ENCODE results near the gene LAMTOR3. TPM values are rescaled to one million over a fixed set of nuclear protein-coding genes. Genes with fewer than 3 reads are reported as not detected.

Gene LAMTOR3
- total and polyA plus RNA-seq, 2 donors (not counting 1 experiment from before 2014, with no cell fraction given): 24.1 to 95.5 TPM

DNA sequence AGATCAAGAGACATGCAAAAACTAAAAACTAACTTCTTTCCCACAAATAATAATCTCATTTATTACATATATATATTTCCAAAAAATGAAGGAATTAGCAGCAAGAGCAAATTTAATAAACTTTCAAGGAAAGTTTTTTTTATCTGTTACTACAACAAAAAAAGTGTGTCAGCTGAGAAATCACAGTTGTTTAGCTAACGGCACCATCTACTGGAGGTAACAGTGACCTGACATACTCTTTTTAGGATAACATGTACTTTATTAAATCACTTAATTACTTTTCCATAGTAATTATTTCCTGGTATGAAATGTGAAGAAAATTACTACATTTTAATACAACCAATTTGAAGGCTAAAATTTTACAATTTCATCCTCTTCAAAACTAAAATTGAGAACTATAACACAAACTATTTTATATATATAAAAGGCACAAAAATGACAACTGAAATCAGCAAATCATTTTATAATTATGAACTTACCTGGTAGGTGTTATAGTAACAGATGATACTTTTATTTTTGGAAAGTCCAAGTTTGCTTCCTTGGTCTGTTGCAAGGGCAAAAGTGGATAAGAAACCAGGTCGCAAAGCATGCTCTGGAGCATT, 9.1 kb downstream of the LAMTOR3 start:
- no peak overlapping the region for H3K4me2 ChIP-seq (ENCODE audit: extremely low read depth, insufficient read depth, low read length)
- DNase-seq (ENCODE audit: low read depth in 2 of 2): peak; percentile 34 to 59
- no peaks in the 10 kb centered on the region for H4K20me1 ChIP-seq (ENCODE audit: control insufficient read depth, extremely low read depth, insufficient read depth, low read length)
- H3K79me2 ChIP-seq (ENCODE audit: control insufficient read depth, insufficient read depth, low read length): peaks cover 13% of the 10 kb centered on the region
- no peak for TF ChIP-seq EZH2 (IDR thresholded peaks at IDR 0.05; ENCODE audit: low read length, missing control alignments)
- TF ChIP-seq, protein P1, sequence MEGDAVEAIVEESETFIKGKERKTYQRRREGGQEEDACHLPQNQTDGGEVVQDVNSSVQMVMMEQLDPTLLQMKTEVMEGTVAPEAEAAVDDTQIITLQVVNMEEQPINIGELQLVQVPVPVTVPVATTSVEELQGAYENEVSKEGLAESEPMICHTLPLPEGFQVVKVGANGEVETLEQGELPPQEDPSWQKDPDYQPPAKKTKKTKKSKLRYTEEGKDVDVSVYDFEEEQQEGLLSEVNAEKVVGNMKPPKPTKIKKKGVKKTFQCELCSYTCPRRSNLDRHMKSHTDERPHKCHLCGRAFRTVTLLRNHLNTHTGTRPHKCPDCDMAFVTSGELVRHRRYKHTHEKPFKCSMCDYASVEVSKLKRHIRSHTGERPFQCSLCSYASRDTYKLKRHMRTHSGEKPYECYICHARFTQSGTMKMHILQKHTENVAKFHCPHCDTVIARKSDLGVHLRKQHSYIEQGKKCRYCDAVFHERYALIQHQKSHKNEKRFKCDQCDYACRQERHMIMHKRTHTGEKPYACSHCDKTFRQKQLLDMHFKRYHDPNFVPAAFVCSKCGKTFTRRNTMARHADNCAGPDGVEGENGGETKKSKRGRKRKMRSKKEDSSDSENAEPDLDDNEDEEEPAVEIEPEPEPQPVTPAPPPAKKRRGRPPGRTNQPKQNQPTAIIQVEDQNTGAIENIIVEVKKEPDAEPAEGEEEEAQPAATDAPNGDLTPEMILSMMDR (conservative IDR thresholded peaks at IDR 0.05 in 1 of 2, IDR thresholded peaks at IDR 0.05 in 1 of 2; ENCODE audit: low read depth in 1 of 2, low read length in 2 of 2): peak; percentile 41 to 42
- no peak overlapping the region for H3K27ac ChIP-seq (ENCODE audit: insufficient read depth, low read length)
- no peaks in the 10 kb centered on the region for H3K4me1 ChIP-seq (ENCODE audit: control insufficient read depth, extremely low read depth, insufficient read depth, low read length)
- no peaks in the 10 kb centered on the region for H3K27me3 ChIP-seq (ENCODE audit: control insufficient read depth, insufficient read depth, low read length)
- H3K36me3 ChIP-seq (ENCODE audit: control insufficient read depth, insufficient read depth, low read length): peaks cover 3% of the 10 kb centered on the region
- no peak overlapping the region for H3K9ac ChIP-seq (ENCODE audit: insufficient read depth, low read length)
- no peaks in the 10 kb centered on the region for H3K9me3 ChIP-seq (ENCODE audit: control insufficient read depth, insufficient read depth, low read depth, low read length)
- H3K4me3 ChIP-seq (replicated peaks in 1 of 4; ENCODE audit: control extremely low read depth in 1 of 4, insufficient read depth in 1 of 4, low read depth in 3 of 4, low read length in 4 of 4): no peak overlapping the region
- H2AFZ ChIP-seq (ENCODE audit: low read length): no peak overlapping the region

DNA sequence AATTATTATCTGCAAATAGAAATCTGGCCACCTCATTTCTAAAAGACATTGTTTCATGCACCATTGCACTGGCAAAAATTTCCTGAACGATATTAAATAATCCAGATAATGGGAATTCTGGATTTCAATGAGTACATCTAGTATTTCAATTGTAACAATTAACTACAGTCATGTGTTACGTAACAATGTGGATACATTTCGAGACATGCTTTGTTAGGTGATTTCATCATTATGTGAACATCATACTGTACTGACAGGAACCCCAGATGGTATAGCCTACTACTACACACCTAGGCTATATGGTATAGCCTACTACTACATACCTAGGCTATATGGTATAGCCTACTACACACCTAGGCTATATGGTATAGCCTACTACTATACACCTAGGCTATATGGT, 14.8 kb downstream of the LAMTOR3 start:
- Histone ChIP-seq H4K20me1 (ENCODE audit: control insufficient read depth, extremely low read depth, insufficient read depth, low read length) (no peaks in the 10 kb centered on the region), H3K36me3 (ENCODE audit: control insufficient read depth, insufficient read depth, low read length) (peaks cover 7% of the 10 kb centered on the region), H3K9me3 (ENCODE audit: control insufficient read depth, insufficient read depth, low read depth, low read length) (no peaks in the 10 kb centered on the region), H3K4me3 (replicated peaks in 1 of 4; ENCODE audit: control extremely low read depth in 1 of 4, insufficient read depth in 1 of 4, low read depth in 3 of 4, low read length in 4 of 4) (no peak overlapping the region), H3K27ac (ENCODE audit: insufficient read depth, low read length) (no peak overlapping the region), H3K9ac (ENCODE audit: insufficient read depth, low read length) (no peak overlapping the region), H3K4me1 (ENCODE audit: control insufficient read depth, extremely low read depth, insufficient read depth, low read length) (no peaks in the 10 kb centered on the region), H3K27me3 (ENCODE audit: control insufficient read depth, insufficient read depth, low read length) (no peaks in the 10 kb centered on the region), H3K79me2 (ENCODE audit: control insufficient read depth, insufficient read depth, low read length) (no peaks in the 10 kb centered on the region), H3K4me2 (ENCODE audit: extremely low read depth, insufficient read depth, low read length) (no peak overlapping the region), H2AFZ (ENCODE audit: low read length) (no peak overlapping the region)
- TF ChIP-seq, protein P1 (conservative IDR thresholded peaks at IDR 0.05 in 1 of 2, IDR thresholded peaks at IDR 0.05 in 1 of 2; ENCODE audit: low read depth in 1 of 2, low read length in 2 of 2): no peak
- no peak for TF ChIP-seq EZH2 (IDR thresholded peaks at IDR 0.05; ENCODE audit: low read length, missing control alignments)
- DNase-seq (ENCODE audit: low read depth in 2 of 2): no peak

DNA sequence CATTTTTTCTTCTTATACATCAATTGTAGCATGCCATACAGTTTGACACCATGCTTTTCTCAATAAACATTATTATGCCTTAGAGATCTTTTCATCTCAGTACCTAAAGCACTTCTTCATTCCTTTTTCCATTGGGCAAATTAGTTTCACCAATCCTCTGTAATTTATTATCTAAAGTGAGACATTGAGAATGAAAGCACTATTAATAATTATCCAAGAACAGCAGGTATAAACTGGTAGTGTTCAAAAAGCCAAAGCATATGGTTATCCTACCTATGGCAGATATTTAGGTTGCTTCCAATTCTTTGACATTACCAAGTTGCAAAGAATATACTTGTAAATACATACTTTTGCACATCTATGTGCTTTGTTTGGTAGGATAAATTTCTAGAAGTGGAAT, 15.6 kb downstream of the LAMTOR3 start:
- H3K36me3 ChIP-seq (ENCODE audit: control insufficient read depth, insufficient read depth, low read length): peaks cover 7% of the 10 kb centered on the region
- H3K4me3 ChIP-seq (replicated peaks in 1 of 4; ENCODE audit: control extremely low read depth in 1 of 4, insufficient read depth in 1 of 4, low read depth in 3 of 4, low read length in 4 of 4): no peak overlapping the region
- no peaks in the 10 kb centered on the region for H3K79me2 ChIP-seq (ENCODE audit: control insufficient read depth, insufficient read depth, low read length)
- H3K4me2 ChIP-seq (ENCODE audit: extremely low read depth, insufficient read depth, low read length): no peak overlapping the region
- H3K9me3 ChIP-seq (ENCODE audit: control insufficient read depth, insufficient read depth, low read depth, low read length): no peaks in the 10 kb centered on the region
- H3K27ac ChIP-seq (ENCODE audit: insufficient read depth, low read length): no peak overlapping the region
- TF ChIP-seq EZH2 (IDR thresholded peaks at IDR 0.05; ENCODE audit: low read length, missing control alignments): no peak
- TF ChIP-seq, protein P1 (conservative IDR thresholded peaks at IDR 0.05 in 1 of 2, IDR thresholded peaks at IDR 0.05 in 1 of 2; ENCODE audit: low read depth in 1 of 2, low read length in 2 of 2): no peak
- H3K9ac ChIP-seq (ENCODE audit: insufficient read depth, low read length): no peak overlapping the region
- H3K27me3 ChIP-seq (ENCODE audit: control insufficient read depth, insufficient read depth, low read length): no peaks in the 10 kb centered on the region
- H2AFZ ChIP-seq (ENCODE audit: low read length): no peak overlapping the region
- no peaks in the 10 kb centered on the region for H4K20me1 ChIP-seq (ENCODE audit: control insufficient read depth, extremely low read depth, insufficient read depth, low read length)
- DNase-seq (ENCODE audit: low read depth in 2 of 2): no peak
- H3K4me1 ChIP-seq (ENCODE audit: control insufficient read depth, extremely low read depth, insufficient read depth, low read length): no peaks in the 10 kb centered on the region
